ENCODE measurements around the gene COBL.

The COBL gene

GRCh38 chr7:51278797-51279196 is 37.8 kb downstream of the COBL start:
- H3K27ac Mint-ChIP-seq = no peak overlapping the region
- no peaks in the 10 kb centered on the region for H3K36me3 Mint-ChIP-seq (ENCODE audit: low read depth)
- DNase-seq = no peak
- peaks cover 14% of the 10 kb centered on the region for H3K27me3 Mint-ChIP-seq
- H3K4me1 Mint-ChIP-seq (ENCODE audit: low read depth) = no peaks in the 10 kb centered on the region
- H3K4me3 Mint-ChIP-seq = no peak overlapping the region
- peaks cover 7% of the 10 kb centered on the region for H3K9me3 Mint-ChIP-seq

- H3K36me3 Mint-ChIP-seq (ENCODE audit: low read depth) = no peaks in the 10 kb centered on the region
- H3K4me1 Mint-ChIP-seq (ENCODE audit: low read depth) = no peaks in the 10 kb centered on the region
- H3K27me3 Mint-ChIP-seq = peaks cover 14% of the 10 kb centered on the region
- no peak overlapping the region for H3K27ac Mint-ChIP-seq
- H3K9me3 Mint-ChIP-seq = no peaks in the 10 kb centered on the region
- no peak for DNase-seq
- no peak overlapping the region for H3K4me3 Mint-ChIP-seq
Observed at GRCh38 chr7:51276967-51277366, 39.6 kb downstream of the COBL start.

GRCh38 chr7:51276091-51276605 is 40.5 kb downstream of the COBL start:
- no peaks in the 10 kb centered on the region for H3K9me3 Mint-ChIP-seq
- H3K27me3 Mint-ChIP-seq = peaks cover 14% of the 10 kb centered on the region
- H3K4me3 Mint-ChIP-seq = no peak overlapping the region
- no peaks in the 10 kb centered on the region for H3K4me1 Mint-ChIP-seq (ENCODE audit: low read depth)
- no peak for DNase-seq
- no peaks in the 10 kb centered on the region for H3K36me3 Mint-ChIP-seq (ENCODE audit: low read depth)
- H3K27ac Mint-ChIP-seq = no peak overlapping the region

GRCh38 chr7:51275532-51275931 is 41.1 kb downstream of the COBL start:
- Mint-ChIP-seq H3K4me3 (no peak overlapping the region), H3K36me3 (ENCODE audit: low read depth) (no peaks in the 10 kb centered on the region), H3K4me1 (ENCODE audit: low read depth) (no peaks in the 10 kb centered on the region), H3K27ac (no peak overlapping the region), H3K9me3 (no peaks in the 10 kb centered on the region), H3K27me3 (peaks cover 8% of the 10 kb centered on the region)
- no peak for DNase-seq

GRCh38 chr7:51274955-51275354 is 41.7 kb downstream of the COBL start:
- no peaks in the 10 kb centered on the region for H3K36me3 Mint-ChIP-seq (ENCODE audit: low read depth)
- no peaks in the 10 kb centered on the region for H3K4me1 Mint-ChIP-seq (ENCODE audit: low read depth)
- no peaks in the 10 kb centered on the region for H3K9me3 Mint-ChIP-seq
- H3K27ac Mint-ChIP-seq = no peak overlapping the region
- no peak for DNase-seq
- no peak overlapping the region for H3K4me3 Mint-ChIP-seq
- H3K27me3 Mint-ChIP-seq = peaks cover 7% of the 10 kb centered on the region

- Mint-ChIP-seq H3K4me3 (no peak overlapping the region), H3K4me1 (ENCODE audit: low read depth) (no peaks in the 10 kb centered on the region)
Observed at GRCh38 chr7:51274001-51274400, 42.6 kb downstream of the COBL start.

GRCh38 chr7:51273360-51273759 is 43.2 kb downstream of the COBL start:
- H3K27me3 Mint-ChIP-seq = peaks cover 2% of the 10 kb centered on the region
- no peaks in the 10 kb centered on the region for H3K36me3 Mint-ChIP-seq (ENCODE audit: low read depth)
- H3K9me3 Mint-ChIP-seq = no peaks in the 10 kb centered on the region
- H3K27ac Mint-ChIP-seq = no peak overlapping the region
- H3K4me3 Mint-ChIP-seq = no peak overlapping the region
- no peaks in the 10 kb centered on the region for H3K4me1 Mint-ChIP-seq (ENCODE audit: low read depth)
- no peak for DNase-seq

More at GRCh38 chr7:51274001-51274400, 42.6 kb downstream of the COBL start:
- Mint-ChIP-seq H3K27ac (no peak overlapping the region), H3K27me3 (peaks cover 5% of the 10 kb centered on the region), H3K9me3 (no peaks in the 10 kb centered on the region), H3K36me3 (ENCODE audit: low read depth) (no peaks in the 10 kb centered on the region)
- no peak for DNase-seq

GRCh38 chr7:51270965-51271364 is 45.6 kb downstream of the COBL start:
- no peaks in the 10 kb centered on the region for H3K9me3 Mint-ChIP-seq

GRCh38 chr7:51269911-51270310 is 46.7 kb downstream of the COBL start:
- H3K4me1 Mint-ChIP-seq (ENCODE audit: low read depth) = no peaks in the 10 kb centered on the region
- H3K36me3 Mint-ChIP-seq (ENCODE audit: low read depth) = no peaks in the 10 kb centered on the region
- DNase-seq = no peak
- H3K27ac Mint-ChIP-seq = no peak overlapping the region
- no peak overlapping the region for H3K4me3 Mint-ChIP-seq
- no peaks in the 10 kb centered on the region for H3K9me3 Mint-ChIP-seq
- H3K27me3 Mint-ChIP-seq = no peaks in the 10 kb centered on the region

More at GRCh38 chr7:51270965-51271364, 45.6 kb downstream of the COBL start:
- no peak overlapping the region for H3K4me3 Mint-ChIP-seq
- no peaks in the 10 kb centered on the region for H3K27me3 Mint-ChIP-seq
- no peak overlapping the region for H3K27ac Mint-ChIP-seq
- H3K36me3 Mint-ChIP-seq (ENCODE audit: low read depth) = no peaks in the 10 kb centered on the region
- DNase-seq = no peak
- H3K4me1 Mint-ChIP-seq (ENCODE audit: low read depth) = no peaks in the 10 kb centered on the region

GRCh38 chr7:51269321-51269720 is 47.3 kb downstream of the COBL start:
- Mint-ChIP-seq H3K4me1 (ENCODE audit: low read depth) (no peaks in the 10 kb centered on the region), H3K27me3 (no peaks in the 10 kb centered on the region), H3K4me3 (no peak overlapping the region), H3K9me3 (no peaks in the 10 kb centered on the region), H3K27ac (no peak overlapping the region), H3K36me3 (ENCODE audit: low read depth) (no peaks in the 10 kb centered on the region)
- no peak for DNase-seq

GRCh38 chr7:51268859-51269258 is 47.8 kb downstream of the COBL start:
- no peak overlapping the region for H3K27ac Mint-ChIP-seq
- no peak for DNase-seq
- H3K4me1 Mint-ChIP-seq (ENCODE audit: low read depth) = no peaks in the 10 kb centered on the region
- H3K27me3 Mint-ChIP-seq = no peaks in the 10 kb centered on the region
- H3K4me3 Mint-ChIP-seq = no peak overlapping the region
- no peaks in the 10 kb centered on the region for H3K36me3 Mint-ChIP-seq (ENCODE audit: low read depth)
- no peaks in the 10 kb centered on the region for H3K9me3 Mint-ChIP-seq

- H3K27ac Mint-ChIP-seq = no peak overlapping the region
- no peaks in the 10 kb centered on the region for H3K27me3 Mint-ChIP-seq
- DNase-seq = no peak
- H3K4me1 Mint-ChIP-seq (ENCODE audit: low read depth) = no peaks in the 10 kb centered on the region
- no peak overlapping the region for H3K4me3 Mint-ChIP-seq
- no peaks in the 10 kb centered on the region for H3K9me3 Mint-ChIP-seq
- no peaks in the 10 kb centered on the region for H3K36me3 Mint-ChIP-seq (ENCODE audit: low read depth)
Observed at GRCh38 chr7:51267169-51267568, 49.4 kb downstream of the COBL start.

- Mint-ChIP-seq H3K4me1 (ENCODE audit: low read depth) (no peaks in the 10 kb centered on the region), H3K27ac (no peak overlapping the region), H3K36me3 (ENCODE audit: low read depth) (no peaks in the 10 kb centered on the region), H3K9me3 (no peaks in the 10 kb centered on the region), H3K27me3 (no peaks in the 10 kb centered on the region), H3K4me3 (no peak overlapping the region)
- no peak for DNase-seq
Observed at GRCh38 chr7:51265066-51265907, 51.3 kb downstream of the COBL start.

- no peak for DNase-seq
Observed at GRCh38 chr7:51263631-51264484, 52.8 kb downstream of the COBL start.

More at GRCh38 chr7:51263631-51264484, 52.8 kb downstream of the COBL start:
- H3K27ac Mint-ChIP-seq = no peak overlapping the region
- H3K4me1 Mint-ChIP-seq (ENCODE audit: low read depth) = no peaks in the 10 kb centered on the region
- no peaks in the 10 kb centered on the region for H3K9me3 Mint-ChIP-seq
- H3K36me3 Mint-ChIP-seq (ENCODE audit: low read depth) = no peaks in the 10 kb centered on the region
- H3K4me3 Mint-ChIP-seq = no peak overlapping the region
- no peaks in the 10 kb centered on the region for H3K27me3 Mint-ChIP-seq

All from activated T-cell treated with anti-CD3 and anti-CD28 coated beads, Interleukin-2, amount 50 U/mL, for 24 hours (primary cell).